ENCODE data around the gene ACTG2.

ACTG2 gene

DNA sequence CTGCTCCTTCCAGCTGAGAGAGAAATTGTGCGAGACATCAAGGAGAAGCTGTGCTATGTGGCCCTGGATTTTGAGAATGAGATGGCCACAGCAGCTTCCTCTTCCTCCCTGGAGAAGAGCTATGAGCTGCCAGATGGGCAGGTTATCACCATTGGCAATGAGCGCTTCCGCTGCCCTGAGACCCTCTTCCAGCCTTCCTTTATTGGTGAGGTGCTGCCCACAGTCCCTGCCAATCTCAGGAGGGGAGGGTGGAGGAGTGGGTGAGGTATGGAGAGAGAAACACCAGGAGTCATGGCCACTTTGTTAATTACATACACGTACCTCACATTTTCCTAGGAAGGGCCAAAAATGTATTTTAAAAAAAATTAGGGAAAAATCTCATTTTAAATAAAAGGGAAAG is 21.9 kb downstream of the ACTG2 start:
- no peak for DNase-seq (ENCODE audit: low read depth in 2 of 2)

DNA sequence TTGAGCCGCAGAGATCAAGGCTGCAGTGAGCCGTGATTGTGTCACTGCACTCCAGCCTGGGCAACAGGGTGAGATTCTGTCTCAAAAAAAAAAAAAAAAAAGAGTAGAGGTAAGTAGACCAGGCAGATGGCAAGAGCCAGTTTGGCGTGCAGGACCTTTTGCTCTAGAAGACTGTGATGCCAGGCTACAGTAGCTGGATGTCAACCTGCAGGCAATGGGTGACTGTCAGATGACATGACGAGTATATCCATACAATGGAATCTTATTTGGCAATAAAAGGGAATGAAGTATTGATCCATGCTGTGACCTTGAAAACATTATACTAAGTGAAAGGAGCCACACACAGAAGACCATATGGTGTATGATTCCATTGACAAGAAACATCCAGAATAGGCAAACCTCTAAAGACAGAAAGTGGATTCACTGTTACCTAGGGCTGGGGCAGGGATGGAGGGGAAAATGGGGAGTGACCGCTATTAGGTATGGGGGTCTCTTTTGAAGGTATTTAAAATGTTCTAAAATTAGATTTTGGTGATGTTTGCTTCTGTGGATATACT is 22.7 kb downstream of the ACTG2 start:
- no peak for DNase-seq (ENCODE audit: low read depth in 2 of 2)

DNA sequence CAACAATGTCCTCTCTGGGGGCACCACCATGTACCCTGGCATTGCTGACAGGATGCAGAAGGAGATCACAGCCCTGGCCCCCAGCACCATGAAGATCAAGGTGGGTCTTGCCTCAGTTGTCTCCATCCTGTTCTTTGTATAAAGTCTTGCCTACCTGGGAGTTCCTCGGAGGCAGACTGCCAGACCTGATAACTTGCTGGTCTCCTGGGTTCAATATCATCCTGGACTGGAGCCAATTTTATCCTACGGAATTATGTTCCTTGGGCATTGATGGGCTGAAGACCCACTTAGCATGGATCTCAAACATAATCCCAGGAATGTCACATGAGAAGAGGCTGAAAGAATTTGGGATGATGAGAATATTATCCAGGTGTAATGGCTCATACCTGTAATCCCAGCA is 23.9 kb downstream of the ACTG2 start:
- DNase-seq (ENCODE audit: low read depth in 2 of 2) = no peak

- no peak for DNase-seq (ENCODE audit: low read depth in 2 of 2)
Observed at GRCh38 chr2:73917296-73917695, 24.5 kb downstream of the ACTG2 start.

DNA sequence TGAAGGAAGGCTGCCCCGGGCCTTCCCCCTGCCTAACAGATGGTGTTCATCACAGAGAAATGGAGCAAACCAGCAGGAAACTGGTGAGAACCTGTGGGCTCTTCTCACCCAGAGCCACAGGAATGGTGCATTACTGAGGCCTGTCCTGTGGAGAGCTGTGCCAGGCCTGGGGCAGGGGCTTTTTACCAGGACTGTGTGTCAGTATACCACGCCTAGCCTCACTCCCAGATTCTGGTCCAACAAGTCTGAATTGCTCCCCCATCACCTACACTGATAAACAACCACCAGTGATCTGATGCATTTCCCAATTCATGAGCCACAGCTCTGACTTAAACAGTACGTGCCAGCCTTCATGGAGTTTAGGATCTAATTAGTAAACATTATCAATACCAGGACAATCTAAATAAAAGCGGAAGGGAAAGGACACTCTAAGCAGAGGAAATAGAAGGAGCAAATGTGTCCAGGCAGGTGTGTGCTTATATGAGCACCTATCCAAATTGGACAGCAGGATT is 24.9 kb downstream of the ACTG2 start:
- no peak for DNase-seq (ENCODE audit: low read depth in 2 of 2)

DNA sequence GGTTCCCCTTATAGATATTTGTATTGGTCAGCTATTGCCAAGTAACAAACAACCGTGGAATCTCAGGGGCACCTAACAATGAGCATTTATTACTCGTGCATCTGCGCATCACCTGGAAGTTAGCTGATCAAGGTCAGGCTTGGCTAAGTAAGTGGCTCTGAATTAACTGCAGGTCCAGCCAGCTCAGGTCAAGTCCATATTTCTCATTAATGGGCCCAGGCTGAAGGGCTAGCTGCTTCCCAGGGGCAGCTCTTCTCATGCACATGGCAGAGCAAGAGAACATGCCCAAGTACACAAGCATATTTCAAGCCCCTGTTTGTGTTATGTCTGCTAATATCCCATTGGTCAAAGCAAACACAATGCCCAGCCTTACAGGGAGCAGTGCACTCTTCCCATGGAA is 26.0 kb downstream of the ACTG2 start:
- DNase-seq (ENCODE audit: low read depth in 2 of 2) = no peak

DNA sequence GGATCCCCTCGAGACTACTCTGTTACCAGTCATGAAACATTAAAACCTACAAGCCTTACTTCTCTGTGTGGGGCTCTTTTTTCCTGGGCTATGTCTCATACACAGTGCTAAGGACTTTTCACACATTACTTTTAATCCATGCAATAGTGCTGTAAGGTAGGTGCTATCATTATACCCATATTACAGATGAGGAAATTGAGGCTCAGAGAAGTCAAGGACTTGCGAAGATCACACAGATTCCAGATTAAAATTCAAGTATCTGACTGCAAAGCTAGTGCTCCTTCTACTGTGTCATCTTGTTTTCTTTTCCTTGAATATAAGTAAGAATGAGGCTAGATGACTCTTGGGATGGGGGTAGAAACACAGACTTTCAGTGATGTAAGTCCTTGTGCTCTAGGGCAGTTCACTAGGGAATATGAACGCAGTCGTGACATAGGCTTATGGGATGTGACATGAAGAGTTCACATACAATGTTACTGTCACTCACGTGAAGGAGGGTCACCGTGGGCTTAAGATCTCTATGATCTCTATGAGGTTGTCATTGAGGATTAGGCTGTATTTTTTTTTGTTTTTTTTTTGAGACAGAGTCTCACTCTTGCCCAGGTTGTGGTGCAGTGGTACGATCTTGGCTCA is 26.9 kb downstream of the ACTG2 start:
- no peak for DNase-seq (ENCODE audit: low read depth in 2 of 2)

- DNase-seq (ENCODE audit: low read depth in 2 of 2) = no peak
Observed at GRCh38 chr2:73920577-73921545, 28.1 kb downstream of the ACTG2 start.

GRCh38 chr2:73921581-73921980 is 28.8 kb downstream of the ACTG2 start:
- DNase-seq (ENCODE audit: low read depth in 2 of 2) = no peak

DNA sequence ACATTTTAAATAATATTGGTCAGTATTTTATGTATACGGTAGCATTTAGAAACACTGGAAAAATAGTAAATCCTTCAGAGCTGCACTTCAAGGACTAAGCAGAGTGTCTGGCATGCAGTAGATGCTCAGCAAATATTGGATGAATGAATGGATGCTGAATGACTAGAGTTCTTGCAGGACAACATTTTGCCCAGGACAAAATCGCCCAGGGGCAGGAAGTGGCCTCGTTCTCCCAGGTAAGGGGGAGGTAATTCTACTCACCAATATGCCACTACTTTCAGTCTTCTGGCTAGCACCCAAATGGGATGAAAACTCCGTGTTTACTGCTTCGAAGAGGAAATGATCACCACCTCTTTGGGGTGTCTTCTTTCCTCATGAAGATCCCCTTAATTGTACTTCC is 29.9 kb downstream of the ACTG2 start:
- no peak for DNase-seq (ENCODE audit: low read depth in 2 of 2)

- no peak for DNase-seq (ENCODE audit: low read depth in 2 of 2)
Observed at GRCh38 chr2:73925033-73925704, 32.4 kb downstream of the ACTG2 start.

DNA sequence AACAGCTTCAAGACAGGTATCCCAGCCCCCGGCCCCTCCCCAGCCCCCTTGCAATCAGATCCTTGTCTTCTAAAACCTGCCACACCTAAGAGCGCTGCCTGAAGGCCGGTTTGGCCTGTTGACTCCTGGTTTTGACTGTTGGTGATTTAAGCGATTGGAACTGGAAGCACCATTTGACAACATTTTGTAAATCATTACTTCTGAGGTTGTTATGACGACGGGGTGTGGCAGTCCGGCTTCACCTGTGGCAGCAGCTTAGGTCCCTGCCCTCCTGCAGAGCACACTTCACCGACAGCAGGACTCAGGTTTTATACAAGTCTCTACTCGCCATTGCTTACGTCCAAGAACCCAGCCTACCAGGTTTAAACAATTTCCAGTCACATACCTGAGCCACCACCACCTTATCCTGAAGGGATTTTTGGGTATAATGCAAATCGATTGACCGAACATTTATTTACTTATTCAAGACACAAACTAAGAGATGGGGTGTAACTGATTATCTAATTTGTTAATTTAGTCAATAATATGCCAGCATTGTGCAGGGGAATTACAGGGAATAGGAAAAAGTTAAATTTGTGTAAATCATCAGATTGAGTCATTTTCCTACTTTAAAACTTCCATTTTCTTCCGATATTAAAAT is 33.2 kb downstream of the ACTG2 start:
- DNase-seq (ENCODE audit: low read depth in 2 of 2) = no peak

- peak; percentile 90 to 96 for DNase-seq (ENCODE audit: low read depth in 2 of 2)
Observed at GRCh38 chr2:73926493-73927327, 33.9 kb downstream of the ACTG2 start, which contains the start of gene DGUOK. Gene DGUOK (plus strand): TSS chr2:73926880. CDS start chr2:73926911, 31 bp downstream.

GRCh38 chr2:73927344-73927743 is 34.5 kb downstream of the ACTG2 start:
- no peak for DNase-seq (ENCODE audit: low read depth in 2 of 2)

DNA sequence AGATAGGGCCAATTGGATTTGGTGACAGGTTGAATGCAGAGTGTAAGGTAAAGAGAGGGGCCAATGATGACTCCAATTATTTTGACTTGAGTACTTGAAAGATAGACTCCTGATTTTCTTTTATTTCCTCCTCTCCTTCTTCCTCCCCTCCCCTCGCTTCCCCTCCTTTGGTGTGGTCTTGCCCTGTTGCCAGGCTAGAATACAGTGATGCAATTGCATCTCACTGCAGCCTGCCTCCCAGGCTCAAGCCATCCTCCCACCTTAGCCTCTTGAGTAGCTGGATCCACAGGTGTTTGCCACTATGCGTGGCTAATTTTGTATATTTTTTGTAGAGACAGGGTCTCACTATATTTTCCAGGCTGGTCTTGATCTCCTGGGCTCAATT is 36.1 kb downstream of the ACTG2 start:
- no peak for DNase-seq (ENCODE audit: low read depth in 2 of 2)

DNA sequence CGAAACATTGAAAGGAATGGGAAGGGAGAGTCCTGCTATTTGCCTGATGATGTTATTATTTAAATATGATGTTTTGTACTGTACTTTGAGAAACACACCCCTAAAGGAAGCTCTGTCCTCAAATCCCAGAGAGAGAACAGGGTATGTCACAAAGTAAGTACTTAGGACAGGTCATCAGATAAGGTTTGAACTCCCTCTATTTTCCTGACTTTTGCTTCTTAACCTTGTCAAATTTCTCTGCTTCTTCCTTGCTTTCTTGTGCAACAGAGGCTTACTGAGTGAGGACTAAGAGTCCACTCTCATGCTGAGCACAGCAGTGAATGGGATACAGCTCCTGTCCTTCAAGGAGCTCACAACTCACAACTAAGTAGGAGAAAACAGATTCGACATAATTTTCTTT is 37.6 kb downstream of the ACTG2 start:
- no peak for DNase-seq (ENCODE audit: low read depth in 2 of 2)

DNA sequence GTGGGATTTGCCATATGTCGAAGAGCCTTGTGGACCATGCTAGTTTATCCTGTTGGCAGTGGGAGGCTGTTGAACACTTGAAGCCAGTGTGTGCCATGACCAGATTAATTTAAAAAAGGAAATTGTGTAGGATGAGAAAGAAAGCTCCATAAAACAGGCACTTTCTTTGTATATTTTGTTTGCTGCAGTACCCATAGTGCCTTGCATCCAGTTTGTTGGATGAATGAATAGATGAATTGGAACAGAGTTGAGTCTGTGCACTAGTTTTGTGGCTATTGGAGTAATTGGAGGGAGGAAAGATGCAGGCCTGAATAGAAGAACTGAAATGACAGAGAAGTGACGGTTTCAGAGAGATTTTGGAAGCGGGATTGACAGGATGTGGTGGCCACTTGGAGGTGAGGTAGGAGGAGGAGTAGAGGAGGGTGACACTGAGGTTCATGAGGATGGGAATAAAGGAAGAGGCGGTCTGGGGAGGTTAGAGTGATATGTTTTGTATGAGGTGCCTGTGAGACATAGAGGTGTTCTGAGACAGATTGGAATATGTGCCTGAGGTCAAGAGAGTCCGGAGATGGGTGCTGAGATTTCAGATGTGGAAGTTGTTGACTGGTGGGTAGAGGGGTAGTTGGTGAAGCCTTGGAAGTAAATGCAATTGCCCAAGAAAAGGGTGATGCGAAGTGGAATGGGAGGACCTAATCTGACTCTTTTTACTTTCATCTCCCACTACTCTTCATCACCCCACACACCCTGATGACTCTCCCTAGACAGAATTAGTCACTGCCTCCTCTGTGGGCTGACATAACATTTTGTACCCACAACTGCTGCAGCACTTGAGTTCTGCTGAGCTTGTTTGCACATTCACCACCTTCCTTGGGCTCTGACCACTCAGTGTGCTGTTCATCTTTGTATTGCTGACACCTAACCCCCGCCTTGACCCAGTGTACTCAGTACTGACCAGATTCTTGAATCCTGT is 39.0 kb downstream of the ACTG2 start:
- DNase-seq (ENCODE audit: low read depth in 2 of 2) = peak in 1 of 2 donors; percentile 53

GRCh38 chr2:73933194-73933593 is 40.4 kb downstream of the ACTG2 start:
- no peak for DNase-seq (ENCODE audit: low read depth in 2 of 2)

GRCh38 chr2:73935641-73936040 is 42.8 kb downstream of the ACTG2 start:
- no peak for DNase-seq (ENCODE audit: low read depth in 2 of 2)
